ENCODE measurements around the gene RBFOX2.

- no peak for TF ChIP-seq CTCF (IDR thresholded peaks at IDR 0.05 in 8 of 11, conservative IDR thresholded peaks at IDR 0.05 in 3 of 11)
- TF ChIP-seq POLR2AphosphoS5 (IDR thresholded peaks at IDR 0.05): no peak
- TF ChIP-seq POLR2A (IDR thresholded peaks at IDR 0.05): no peak
Observed at GRCh38 chr22:35998748-35999147, 29.9 kb downstream of the RBFOX2 start.
